AG04450 (cell line): ENCODE results near the gene DACH1. TPM values are rescaled to one million over a fixed set of nuclear protein-coding genes. Genes with fewer than 3 reads are reported as not detected.

ENCODE experiments used
- CTCF ChIA-PET: fragments of 300-600, 350-600 bp; formaldehyde crosslinking; extraction: SDS; loops from one replicate; lab custom pipeline; 2022; ENCODE audit warnings: antibody characterized with exemption, inconsistent platforms; lab: Charles Lee
- POLR2A ChIA-PET: fragments of 350-600 bp; formaldehyde crosslinking; extraction: SDS; loops from one replicate; lab custom pipeline; 2021; ENCODE audit warnings: antibody characterized with exemption, inconsistent platforms; lab: Yijun Ruan, JAX
- DNase-seq: peaks from one replicate; pipeline ENCODE4 v3.0.0-alpha.2; 2011; ENCODE audit warnings: low read depth, low spot score
- H3K27ac ChIP-seq: one replicate; pipeline ENCODE4 v1.5.1; 2012; ENCODE audit warnings: low read depth, low read length, control low read depth
- H3K27me3 ChIP-seq: one replicate; pipeline ENCODE4 v1.6.0; 2012; ENCODE audit warnings: low read length; ENCODE audit not compliant: control insufficient read depth, insufficient read depth
- H3K4me3 ChIP-seq: 2 replicates; pipeline ENCODE4 v1.5.1; 2011; ENCODE audit warnings: mild to moderate bottlenecking, low read depth, low read length, control low read depth
- H3K9me3 ChIP-seq: 2 replicates; pipeline ENCODE4 v1.5.1; 2012; ENCODE audit warnings: low read length; ENCODE audit not compliant: control insufficient read depth, insufficient read depth
- CTCF ChIP-seq: IDR thresholded peaks from 2 replicates; pipeline ENCODE4 v1.5.1; 2011; ENCODE audit warnings: low read depth, low read length, control low read depth, inconsistent platforms
- polyA plus RNA-seq: library from polyadenylated mRNA; depleted of rRNA; stranded (reverse); fragments of >200 nt; gene quantifications from 2 replicates; pipeline ENCODE4 v1.2.3, GENCODE V29; 2011

DACH1 gene
- polyA plus RNA-seq, 1 experiment: 0.10 TPM

- CTCF ChIA-PET: no interaction called here
- no peaks in the 10 kb centered on the region for H3K9me3 ChIP-seq
- H3K4me3 ChIP-seq: no peak overlapping the region
- no peak for DNase-seq
- POLR2A ChIA-PET: no interaction called here
- no peaks in the 10 kb centered on the region for H3K27me3 ChIP-seq
- TF ChIP-seq CTCF: no peak
- no peak overlapping the region for H3K27ac ChIP-seq
Measured at GRCh38 chr13:71643448-71643860, 223.6 kb downstream of the DACH1 start.

GRCh38 chr13:71638751-71639150 is 228.3 kb downstream of the DACH1 start:
- no peak for DNase-seq
- ChIA-PET POLR2A (no interaction called here), CTCF (no interaction called here)
- Histone ChIP-seq H3K27ac (no peak overlapping the region), H3K4me3 (no peak overlapping the region), H3K9me3 (no peaks in the 10 kb centered on the region), H3K27me3 (no peaks in the 10 kb centered on the region)
- TF ChIP-seq CTCF: no peak

GRCh38 chr13:71634602-71635443 is 232.2 kb downstream of the DACH1 start:
- DNase-seq: peak; percentile 24
- Histone ChIP-seq H3K4me3 (no peak overlapping the region), H3K9me3 (no peaks in the 10 kb centered on the region), H3K27me3 (no peaks in the 10 kb centered on the region), H3K27ac (no peak overlapping the region)
- ChIA-PET CTCF (no interaction called here), POLR2A (no interaction called here)
- no peak for TF ChIP-seq CTCF

GRCh38 chr13:71634182-71634581 is 232.8 kb downstream of the DACH1 start:
- POLR2A ChIA-PET: no interaction called here
- no peaks in the 10 kb centered on the region for H3K9me3 ChIP-seq
- no peaks in the 10 kb centered on the region for H3K27me3 ChIP-seq
- H3K4me3 ChIP-seq: no peak overlapping the region
- CTCF ChIA-PET: no interaction called here
- TF ChIP-seq CTCF: no peak
- no peak overlapping the region for H3K27ac ChIP-seq
- no peak for DNase-seq

- Histone ChIP-seq H3K27me3 (no peaks in the 10 kb centered on the region), H3K9me3 (no peaks in the 10 kb centered on the region), H3K4me3 (no peak overlapping the region), H3K27ac (no peak overlapping the region)
- no peak for TF ChIP-seq CTCF
- ChIA-PET CTCF (no interaction called here), POLR2A (interaction anchor here (0.6 kb wide), 1 partner anchor 137 kb away, joined by 3 read pairs; no protein-coding TSS in a partner anchor)
- no peak for DNase-seq
Measured at GRCh38 chr13:71632721-71633120, 234.3 kb downstream of the DACH1 start.
